ENCODE measurements around the gene SERPINE2.
A peak's percentile ranks its signal among the peaks of the same experiment; 100 is the strongest.
"Not testable (repeated sequence)": the region's sequence is repeated elsewhere in the genome, so short reads cannot be mapped to it uniquely, and the experiment has no call there.

The SERPINE2 gene

GRCh38 chr2:223970343-223971128 is 68.5 kb downstream of the SERPINE2 start:
- DNase-seq = peak; percentile 16 to 73

GRCh38 chr2:223969856-223970255 is 69.2 kb downstream of the SERPINE2 start:
- no peak for DNase-seq

GRCh38 chr2:223969315-223969714 is 69.8 kb downstream of the SERPINE2 start:
- DNase-seq = no peak

- DNase-seq = no peak
Measured at GRCh38 chr2:223967981-223968380, 71.1 kb downstream of the SERPINE2 start.

GRCh38 chr2:223959688-223960087 is 79.4 kb downstream of the SERPINE2 start:
- DNase-seq = no peak

- peak; percentile 94 to 95 for DNase-seq
Measured at GRCh38 chr2:223957092-223957851, 81.8 kb downstream of the SERPINE2 start, which contains the start of gene MRPL44. Gene MRPL44 (plus strand): TSS chr2:223957463. CDS start chr2:223957473, 10 bp downstream.

GRCh38 chr2:223956300-223956699 is 82.8 kb downstream of the SERPINE2 start:
- no peak for DNase-seq

- no peak for DNase-seq
Measured at GRCh38 chr2:223954401-223954800, 84.7 kb downstream of the SERPINE2 start.

- no peak for DNase-seq
Measured at GRCh38 chr2:223952280-223952968, 86.7 kb downstream of the SERPINE2 start.

- no peak for DNase-seq
Measured at GRCh38 chr2:223950448-223951347, 88.4 kb downstream of the SERPINE2 start.

GRCh38 chr2:223949241-223949840 is 89.7 kb downstream of the SERPINE2 start:
- DNase-seq = no peak

- no peak for DNase-seq
Measured at GRCh38 chr2:223947711-223948205, 91.3 kb downstream of the SERPINE2 start.

GRCh38 chr2:223945755-223946154 is 93.3 kb downstream of the SERPINE2 start:
- no peak for DNase-seq

GRCh38 chr2:223944703-223945531 is 94.2 kb downstream of the SERPINE2 start, which contains the start of gene WDFY1:
Gene WDFY1 (minus strand): TSS chr2:223945335. CDS start chr2:223945284, 51 bp downstream.
- peak; percentile 80 to 82 for DNase-seq

GRCh38 chr2:223944166-223944702 is 94.9 kb downstream of the SERPINE2 start:
- peak in 1 of 2 donors; percentile 27 for DNase-seq

- no peak for DNase-seq
Measured at GRCh38 chr2:223943561-223944008, 95.5 kb downstream of the SERPINE2 start.

- DNase-seq = no peak
Measured at GRCh38 chr2:223943135-223943534, 96.0 kb downstream of the SERPINE2 start.

GRCh38 chr2:223941579-223942277 is 97.4 kb downstream of the SERPINE2 start:
- DNase-seq = peak; percentile 24 to 39

- DNase-seq = not testable (repeated sequence)
Measured at GRCh38 chr2:223939438-223939837, 99.6 kb downstream of the SERPINE2 start.

All from CD4-positive, alpha-beta T cell treated with Interleukin-1 beta for 1 hour (primary cell).